HepG2 (cell line): Measurements from ENCODE around the gene ITSN2. TPM values are rescaled to one million over a fixed set of nuclear protein-coding genes. Genes with fewer than 3 reads are reported as not detected.

ENCODE experiments used
- ISL2 ChIP-seq: sonication (generic); formaldehyde crosslinking; IDR thresholded peaks from 2 replicates; pipeline ENCODE4 v1.5.0; 2020; ENCODE audit warnings: missing genetic modification reagents
- polyA plus RNA-seq, 8 experiments: library from polyadenylated mRNA; depleted of rRNA in 3 of 8; stranded (reverse) in 7 of 8; unstranded in 1 of 8; fragments of >200 nt; fragmentation: Illumina TruSeq in 4 of 8; extraction: Trizol in 4 of 8; gene quantifications; 2 replicates each; pipeline versions ENCODE4 v1.2.1 to v1.2.3, GENCODE V29; 2011 to 2016; ENCODE audit warnings: low read depth in 4 of 8, missing spikeins in 1 of 8, mixed read lengths in 1 of 8; ENCODE audit not compliant: insufficient read depth in 1 of 8
- total RNA-seq, 5 experiments: library from RNA; depleted of rRNA; stranded (reverse); fragments of >200 nt; fragmentation: Illumina TruSeq; extraction: Trizol; gene quantifications; 2 replicates each; pipeline ENCODE4 v1.2.3, GENCODE V29; 2016; ENCODE audit warnings: low read depth in 1 of 5
- TF ChIP-seq, protein P1 (sequence below): sonication (generic); formaldehyde crosslinking; IDR thresholded peaks from 2 replicates; pipeline ENCODE4 v1.5.0; 2020; ENCODE audit warnings: mild to moderate bottlenecking, missing genetic modification reagents, borderline replicate concordance

ITSN2 gene
- total and polyA plus RNA-seq, 2 of the 13 experiments (the other 11 are each of a cell fraction or from before 2014, with no cell fraction given), result 26.0 to 26.6 TPM

DNA sequence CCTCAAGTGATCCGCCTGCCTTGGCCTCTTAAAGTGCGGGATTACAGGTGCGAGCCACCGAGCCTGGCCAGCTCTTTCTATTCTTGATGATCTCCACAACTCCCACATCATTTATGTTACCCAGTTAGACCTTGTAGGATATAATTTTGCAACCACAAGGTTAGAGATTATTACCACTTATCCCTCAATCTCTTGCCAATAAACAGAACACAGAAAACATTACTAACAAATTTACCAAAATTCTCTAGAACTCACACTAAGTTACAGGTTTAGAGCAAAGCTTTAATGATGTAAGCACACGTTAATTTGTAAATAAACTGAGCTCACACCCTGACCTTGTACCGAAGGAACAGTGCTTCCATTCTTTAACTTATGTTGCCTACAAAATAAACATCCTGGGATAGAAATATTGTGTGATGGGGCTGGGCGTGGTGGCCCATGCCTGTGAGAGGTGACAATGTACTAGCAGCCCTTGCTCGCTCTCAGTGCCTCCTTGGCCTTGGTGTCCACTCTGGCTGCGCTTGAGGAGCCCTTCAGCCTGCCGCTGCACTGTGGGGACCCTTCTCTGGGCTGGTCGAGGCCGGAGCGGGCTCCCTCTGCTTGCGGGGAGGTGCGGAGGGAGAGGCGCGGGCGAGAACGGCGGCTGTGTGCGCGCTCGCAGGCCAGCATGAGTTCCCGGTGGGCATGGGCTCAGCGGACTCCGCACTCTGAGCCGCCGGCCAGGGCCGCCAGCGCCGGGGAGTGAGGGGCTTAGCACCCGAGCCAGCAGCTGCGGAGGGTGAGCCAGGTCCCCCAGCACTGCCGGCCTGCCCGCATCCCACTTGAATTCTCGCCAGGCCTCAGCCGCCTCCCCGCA is 42.1 kb upstream of the ITSN2 start (continued):
- TF ChIP-seq, protein P1, sequence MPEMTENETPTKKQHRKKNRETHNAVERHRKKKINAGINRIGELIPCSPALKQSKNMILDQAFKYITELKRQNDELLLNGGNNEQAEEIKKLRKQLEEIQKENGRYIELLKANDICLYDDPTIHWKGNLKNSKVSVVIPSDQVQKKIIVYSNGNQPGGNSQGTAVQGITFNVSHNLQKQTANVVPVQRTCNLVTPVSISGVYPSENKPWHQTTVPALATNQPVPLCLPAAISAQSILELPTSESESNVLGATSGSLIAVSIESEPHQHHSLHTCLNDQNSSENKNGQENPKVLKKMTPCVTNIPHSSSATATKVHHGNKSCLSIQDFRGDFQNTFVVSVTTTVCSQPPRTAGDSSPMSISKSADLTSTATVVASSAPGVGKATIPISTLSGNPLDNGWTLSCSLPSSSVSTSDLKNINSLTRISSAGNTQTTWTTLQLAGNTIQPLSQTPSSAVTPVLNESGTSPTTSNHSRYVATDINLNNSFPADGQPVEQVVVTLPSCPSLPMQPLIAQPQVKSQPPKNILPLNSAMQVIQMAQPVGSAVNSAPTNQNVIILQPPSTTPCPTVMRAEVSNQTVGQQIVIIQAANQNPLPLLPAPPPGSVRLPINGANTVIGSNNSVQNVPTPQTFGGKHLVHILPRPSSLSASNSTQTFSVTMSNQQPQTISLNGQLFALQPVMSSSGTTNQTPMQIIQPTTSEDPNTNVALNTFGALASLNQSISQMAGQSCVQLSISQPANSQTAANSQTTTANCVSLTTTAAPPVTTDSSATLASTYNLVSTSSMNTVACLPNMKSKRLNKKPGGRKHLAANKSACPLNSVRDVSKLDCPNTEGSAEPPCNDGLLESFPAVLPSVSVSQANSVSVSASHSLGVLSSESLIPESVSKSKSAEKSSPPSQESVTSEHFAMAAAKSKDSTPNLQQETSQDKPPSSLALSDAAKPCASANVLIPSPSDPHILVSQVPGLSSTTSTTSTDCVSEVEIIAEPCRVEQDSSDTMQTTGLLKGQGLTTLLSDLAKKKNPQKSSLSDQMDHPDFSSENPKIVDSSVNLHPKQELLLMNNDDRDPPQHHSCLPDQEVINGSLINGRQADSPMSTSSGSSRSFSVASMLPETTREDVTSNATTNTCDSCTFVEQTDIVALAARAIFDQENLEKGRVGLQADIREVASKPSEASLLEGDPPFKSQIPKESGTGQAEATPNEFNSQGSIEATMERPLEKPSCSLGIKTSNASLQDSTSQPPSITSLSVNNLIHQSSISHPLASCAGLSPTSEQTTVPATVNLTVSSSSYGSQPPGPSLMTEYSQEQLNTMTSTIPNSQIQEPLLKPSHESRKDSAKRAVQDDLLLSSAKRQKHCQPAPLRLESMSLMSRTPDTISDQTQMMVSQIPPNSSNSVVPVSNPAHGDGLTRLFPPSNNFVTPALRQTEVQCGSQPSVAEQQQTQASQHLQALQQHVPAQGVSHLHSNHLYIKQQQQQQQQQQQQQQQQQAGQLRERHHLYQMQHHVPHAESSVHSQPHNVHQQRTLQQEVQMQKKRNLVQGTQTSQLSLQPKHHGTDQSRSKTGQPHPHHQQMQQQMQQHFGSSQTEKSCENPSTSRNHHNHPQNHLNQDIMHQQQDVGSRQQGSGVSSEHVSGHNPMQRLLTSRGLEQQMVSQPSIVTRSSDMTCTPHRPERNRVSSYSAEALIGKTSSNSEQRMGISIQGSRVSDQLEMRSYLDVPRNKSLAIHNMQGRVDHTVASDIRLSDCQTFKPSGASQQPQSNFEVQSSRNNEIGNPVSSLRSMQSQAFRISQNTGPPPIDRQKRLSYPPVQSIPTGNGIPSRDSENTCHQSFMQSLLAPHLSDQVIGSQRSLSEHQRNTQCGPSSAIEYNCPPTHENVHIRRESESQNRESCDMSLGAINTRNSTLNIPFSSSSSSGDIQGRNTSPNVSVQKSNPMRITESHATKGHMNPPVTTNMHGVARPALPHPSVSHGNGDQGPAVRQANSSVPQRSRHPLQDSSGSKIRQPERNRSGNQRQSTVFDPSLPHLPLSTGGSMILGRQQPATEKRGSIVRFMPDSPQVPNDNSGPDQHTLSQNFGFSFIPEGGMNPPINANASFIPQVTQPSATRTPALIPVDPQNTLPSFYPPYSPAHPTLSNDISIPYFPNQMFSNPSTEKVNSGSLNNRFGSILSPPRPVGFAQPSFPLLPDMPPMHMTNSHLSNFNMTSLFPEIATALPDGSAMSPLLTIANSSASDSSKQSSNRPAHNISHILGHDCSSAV (CRISPR knock-in tag), result no peak
- TF ChIP-seq ISL2 (CRISPR knock-in tag), result no peak
